Astrocyte (in vitro differentiated cells and primary cell): Measurements from ENCODE around the gene KIF15.

Experiments
- EZH2 ChIP-seq: IDR thresholded peaks from 2 replicates; pipeline ENCODE4 v1.6.1; 2012; ENCODE audit warnings: mild to moderate bottlenecking, low read length, inconsistent platforms; ENCODE audit not compliant: insufficient read depth
- TF ChIP-seq, protein P1 (sequence below): IDR thresholded peaks from 2 replicates; pipeline ENCODE4 v1.5.1; 2011; ENCODE audit warnings: low read depth, mild to moderate bottlenecking, inconsistent platforms, low read length, moderate library complexity; ENCODE audit not compliant: insufficient read depth

DNA sequence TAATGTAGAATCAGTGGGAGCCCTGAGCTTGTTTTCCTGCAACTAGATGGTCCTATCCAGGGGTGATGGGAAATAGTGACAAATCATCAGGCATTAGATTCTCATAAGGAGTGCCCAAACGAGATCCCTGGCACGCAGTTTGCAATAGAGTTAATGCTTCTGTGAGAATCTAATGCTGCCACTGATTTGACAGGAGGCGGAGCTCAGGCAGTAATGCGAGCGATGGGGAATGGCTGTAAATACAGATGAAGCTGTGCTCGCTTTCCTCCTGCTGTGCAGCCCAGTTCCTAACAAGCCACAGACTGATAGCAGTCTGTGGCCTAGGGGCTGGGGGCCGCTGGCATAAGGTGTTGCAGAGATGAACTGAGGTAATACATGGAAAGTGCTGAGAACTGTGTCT is 71.8 kb downstream of the KIF15 start:
- no peak for TF ChIP-seq EZH2
- TF ChIP-seq, protein P1, sequence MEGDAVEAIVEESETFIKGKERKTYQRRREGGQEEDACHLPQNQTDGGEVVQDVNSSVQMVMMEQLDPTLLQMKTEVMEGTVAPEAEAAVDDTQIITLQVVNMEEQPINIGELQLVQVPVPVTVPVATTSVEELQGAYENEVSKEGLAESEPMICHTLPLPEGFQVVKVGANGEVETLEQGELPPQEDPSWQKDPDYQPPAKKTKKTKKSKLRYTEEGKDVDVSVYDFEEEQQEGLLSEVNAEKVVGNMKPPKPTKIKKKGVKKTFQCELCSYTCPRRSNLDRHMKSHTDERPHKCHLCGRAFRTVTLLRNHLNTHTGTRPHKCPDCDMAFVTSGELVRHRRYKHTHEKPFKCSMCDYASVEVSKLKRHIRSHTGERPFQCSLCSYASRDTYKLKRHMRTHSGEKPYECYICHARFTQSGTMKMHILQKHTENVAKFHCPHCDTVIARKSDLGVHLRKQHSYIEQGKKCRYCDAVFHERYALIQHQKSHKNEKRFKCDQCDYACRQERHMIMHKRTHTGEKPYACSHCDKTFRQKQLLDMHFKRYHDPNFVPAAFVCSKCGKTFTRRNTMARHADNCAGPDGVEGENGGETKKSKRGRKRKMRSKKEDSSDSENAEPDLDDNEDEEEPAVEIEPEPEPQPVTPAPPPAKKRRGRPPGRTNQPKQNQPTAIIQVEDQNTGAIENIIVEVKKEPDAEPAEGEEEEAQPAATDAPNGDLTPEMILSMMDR: no peak
